Measurements from ENCODE around the gene CPLX3.

DNA sequence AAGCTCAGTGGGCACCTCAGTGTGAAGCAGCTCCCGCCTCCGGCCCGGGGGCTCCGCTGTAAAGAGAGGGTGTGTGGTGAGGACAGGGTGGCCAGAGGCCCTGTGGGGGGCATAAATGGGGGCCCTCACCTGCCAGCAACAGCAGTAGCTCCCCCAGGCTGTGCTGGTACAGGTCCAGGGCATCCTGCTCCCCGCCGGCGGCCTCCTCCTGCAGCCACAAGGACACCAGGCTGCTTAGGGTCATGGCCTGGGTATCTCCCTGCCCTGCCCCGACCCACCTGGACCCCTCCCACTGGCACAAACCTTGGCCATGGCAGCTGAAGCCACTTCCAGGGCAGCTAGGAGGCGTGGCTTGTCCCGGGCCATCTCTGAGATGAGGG, 11.7 kb downstream of the CPLX3 start:
- TF ChIP-seq, protein P1, sequence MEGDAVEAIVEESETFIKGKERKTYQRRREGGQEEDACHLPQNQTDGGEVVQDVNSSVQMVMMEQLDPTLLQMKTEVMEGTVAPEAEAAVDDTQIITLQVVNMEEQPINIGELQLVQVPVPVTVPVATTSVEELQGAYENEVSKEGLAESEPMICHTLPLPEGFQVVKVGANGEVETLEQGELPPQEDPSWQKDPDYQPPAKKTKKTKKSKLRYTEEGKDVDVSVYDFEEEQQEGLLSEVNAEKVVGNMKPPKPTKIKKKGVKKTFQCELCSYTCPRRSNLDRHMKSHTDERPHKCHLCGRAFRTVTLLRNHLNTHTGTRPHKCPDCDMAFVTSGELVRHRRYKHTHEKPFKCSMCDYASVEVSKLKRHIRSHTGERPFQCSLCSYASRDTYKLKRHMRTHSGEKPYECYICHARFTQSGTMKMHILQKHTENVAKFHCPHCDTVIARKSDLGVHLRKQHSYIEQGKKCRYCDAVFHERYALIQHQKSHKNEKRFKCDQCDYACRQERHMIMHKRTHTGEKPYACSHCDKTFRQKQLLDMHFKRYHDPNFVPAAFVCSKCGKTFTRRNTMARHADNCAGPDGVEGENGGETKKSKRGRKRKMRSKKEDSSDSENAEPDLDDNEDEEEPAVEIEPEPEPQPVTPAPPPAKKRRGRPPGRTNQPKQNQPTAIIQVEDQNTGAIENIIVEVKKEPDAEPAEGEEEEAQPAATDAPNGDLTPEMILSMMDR (IDR thresholded peaks at IDR 0.05; ENCODE audit: poor library complexity) = no peak
- TF ChIP-seq EZH2 (IDR thresholded peaks at IDR 0.05; ENCODE audit: borderline replicate concordance) (no peak), EZH2phosphoT487 (IDR thresholded peaks at IDR 0.05; ENCODE audit: low read depth, severe bottlenecking, unreplicated experiment) (no peak)
